A549 treated with ZK216348 at 1 μM for 4 hours (cell line): ENCODE measurements around the gene LYPD8. TPM values are rescaled to one million over a fixed set of nuclear protein-coding genes. Genes with fewer than 3 reads are reported as not detected.

Source experiments
- total RNA-seq: library from RNA; stranded (reverse); fragments of 200-300 nt; extraction: Qiagen RNA extraction; gene quantifications from 5 replicates; pipeline ENCODE4 v1.2.3, GENCODE V29; 2022; ENCODE audit warnings: low read depth

LYPD8 gene, protein sequence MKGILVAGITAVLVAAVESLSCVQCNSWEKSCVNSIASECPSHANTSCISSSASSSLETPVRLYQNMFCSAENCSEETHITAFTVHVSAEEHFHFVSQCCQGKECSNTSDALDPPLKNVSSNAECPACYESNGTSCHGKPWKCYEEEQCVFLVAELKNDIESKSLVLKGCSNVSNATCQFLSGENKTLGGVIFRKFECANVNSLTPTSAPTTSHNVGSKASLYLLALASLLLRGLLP
- 0.19 to 0.45 TPM (median 0.21 TPM) in 3 of 5 replicates, not detected in the others for total RNA-seq

DNA sequence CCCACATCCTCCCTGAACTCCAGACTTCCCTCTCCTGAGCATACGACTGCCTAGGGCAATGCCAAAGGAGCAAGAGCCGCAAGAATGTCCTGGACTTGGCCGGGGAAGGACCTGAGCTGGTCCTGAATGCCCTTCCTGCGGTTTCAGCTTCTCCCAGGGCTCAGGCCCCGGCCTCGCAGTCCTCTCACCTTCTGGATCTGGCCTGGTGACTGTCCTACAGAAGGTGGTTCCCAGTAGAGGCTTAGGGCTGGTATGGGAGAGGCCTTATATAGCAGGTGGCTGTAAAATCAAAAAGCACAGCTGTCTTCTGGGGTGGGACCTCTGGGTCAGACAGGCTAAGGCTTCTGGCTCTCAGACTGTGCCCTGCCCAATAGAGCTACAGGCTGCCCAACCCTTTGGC is at the start of gene LYPD8:
LYPD8 (minus strand) TSS at position 243 of the 400 bp plus-strand sequence. CDS start 4,678 bp downstream, outside the sequence.

DNA sequence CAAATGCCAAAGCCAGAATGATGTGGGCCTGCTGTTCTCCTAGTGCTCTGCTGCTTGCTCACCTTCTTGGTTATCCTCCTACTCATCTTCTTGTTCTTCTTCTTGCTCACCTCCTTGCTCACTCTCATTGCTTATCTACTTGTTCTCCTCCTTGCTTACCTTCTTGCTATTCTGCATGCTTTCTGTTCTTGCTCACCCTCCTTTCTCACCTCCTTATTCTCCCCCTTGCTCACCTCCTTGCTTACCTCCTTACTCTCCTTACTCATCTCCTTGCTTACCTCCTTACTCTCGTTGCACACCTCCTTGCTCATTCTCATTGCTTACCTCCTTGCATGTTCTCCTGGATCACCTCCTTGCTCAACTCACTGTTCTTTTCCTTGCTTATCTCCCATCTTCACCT is 52.8 kb downstream of the LYPD8 start, which contains the start of gene OR14I1:
OR14I1 (minus strand) TSS at position 53 of the 400 bp plus-strand sequence.

Other genes starting within 250 kb of the LYPD8 start
- not detected in 5 replicates for gene OR2G6, start 247.7 kb downstream of the LYPD8 start, total RNA-seq
- not detected in 5 replicates for gene OR2T29, start 193.0 kb downstream of the LYPD8 start, total RNA-seq
- not detected in 5 replicates for gene OR2T34, start 181.0 kb downstream of the LYPD8 start, total RNA-seq
- gene OR2T10, start 158.1 kb downstream of the LYPD8 start, total RNA-seq = not detected in 5 replicates
- gene OR2T11, start 120.7 kb downstream of the LYPD8 start, total RNA-seq = not detected in 5 replicates
- gene OR2T35, start 110.5 kb downstream of the LYPD8 start, total RNA-seq = not detected in 5 replicates
- not detected in 5 replicates for gene OR2T27, start 100.2 kb downstream of the LYPD8 start, total RNA-seq
- not detected in 5 replicates for gene OR14I1, start 53.0 kb downstream of the LYPD8 start, total RNA-seq
- gene SH3BP5L, start 70.2 kb upstream of the LYPD8 start, total RNA-seq = 17.4 to 31.7 TPM (median 26.6 TPM) in 5 replicates
- gene ZNF672, start 82.5 kb upstream of the LYPD8 start, total RNA-seq = 12.7 to 25.3 TPM (median 24.7 TPM) in 5 replicates
- 11.3 to 28.4 TPM (median 22.3 TPM) in 5 replicates for gene ZNF692, start 103.3 kb upstream of the LYPD8 start, total RNA-seq
- 3.7 to 4.2 TPM (median 3.9 TPM) in 5 replicates for gene PGBD2, start 150.5 kb upstream of the LYPD8 start, total RNA-seq